Cardiac muscle cell (in vitro differentiated cells and primary cell): ENCODE measurements around the gene KDM2A. TPM values are rescaled to one million over a fixed set of nuclear protein-coding genes. Genes with fewer than 3 reads are reported as not detected.

Source experiments
- DNase-seq, 2 donors: peaks; one replicate each; pipeline versions ENCODE4 v3.0.0 to v3.0.0-alpha.2; 2010 to 2017; ENCODE audit warnings: low read depth in 1 of 2, low spot score in 1 of 2
- H3K27ac ChIP-seq: fragments of 200-600 bp; sonication (generic); 2 replicates; pipeline ENCODE4 v1.5.1; 2016
- H3K27me3 ChIP-seq: fragments of 200-600 bp; sonication (generic); 2 replicates; pipeline ENCODE4 v1.6.0; 2016; ENCODE audit warnings: control low read depth
- H3K36me3 ChIP-seq: fragments of 200-600 bp; sonication (generic); 2 replicates; pipeline ENCODE4 v1.5.1; 2016; ENCODE audit warnings: control low read depth
- H3K4me1 ChIP-seq: fragments of 200-600 bp; sonication (generic); 2 replicates; pipeline ENCODE4 v1.8.1; 2017; ENCODE audit warnings: low read depth, mild to moderate bottlenecking, mixed run types
- H3K4me3 ChIP-seq: fragments of 200-600 bp; sonication (generic); 2 replicates; pipeline ENCODE4 v1.5.1; 2016; ENCODE audit warnings: mild to moderate bottlenecking
- H3K9me3 ChIP-seq: fragments of 200-600 bp; sonication (generic); 2 replicates; pipeline ENCODE4 v1.5.1; 2017; ENCODE audit warnings: low read depth, mild to moderate bottlenecking, control low read depth
- CTCF ChIP-seq: IDR thresholded peaks from 2 replicates; pipeline ENCODE4 v1.5.1; 2012; ENCODE audit warnings: low read depth, mild to moderate bottlenecking, low read length
- polyA plus RNA-seq: library from polyadenylated mRNA; unstranded; fragments of >200 nt; fragmentation: Nextera tagmentation; extraction: Ambion mirVana; gene quantifications from 2 replicates; pipeline ENCODE4 v1.2.1, GENCODE V29; 2016
- total RNA-seq: library from RNA; depleted of rRNA; stranded (reverse); fragments of >200 nt; gene quantifications from 2 replicates; pipeline ENCODE4 v1.2.3, GENCODE V29; 2016

KDM2A gene
- total and polyA plus RNA-seq, 2 experiments from 2014 or later: 17.6 to 37.8 TPM

GRCh38 chr11:67079065-67079705, 39.9 kb upstream of the KDM2A start:
- no peak for DNase-seq
- Histone ChIP-seq H3K9me3 (no peaks in the 10 kb centered on the region), H3K27me3 (no peaks in the 10 kb centered on the region), H3K4me1 (no peaks in the 10 kb centered on the region), H3K4me3 (no peak overlapping the region), H3K36me3 (no peaks in the 10 kb centered on the region), H3K27ac (no peak overlapping the region)
- TF ChIP-seq CTCF: no peak

GRCh38 chr11:67082071-67082791, 36.8 kb upstream of the KDM2A start:
- peak; percentile 27 to 68 for DNase-seq
- H3K4me3 ChIP-seq: no peak overlapping the region
- H3K4me1 ChIP-seq: no peaks in the 10 kb centered on the region
- no peaks in the 10 kb centered on the region for H3K36me3 ChIP-seq
- H3K9me3 ChIP-seq: no peaks in the 10 kb centered on the region
- H3K27me3 ChIP-seq: no peaks in the 10 kb centered on the region
- no peak for TF ChIP-seq CTCF
- no peak overlapping the region for H3K27ac ChIP-seq

- TF ChIP-seq CTCF: no peak
- Histone ChIP-seq H3K4me1 (no peaks in the 10 kb centered on the region), H3K4me3 (no peak overlapping the region)
Observed at GRCh38 chr11:67083786-67084366, 35.2 kb upstream of the KDM2A start.

GRCh38 chr11:67085617-67086016, 33.4 kb upstream of the KDM2A start:
- Histone ChIP-seq H3K4me3 (no peak overlapping the region), H3K9me3 (no peaks in the 10 kb centered on the region), H3K27me3 (no peaks in the 10 kb centered on the region), H3K4me1 (no peaks in the 10 kb centered on the region), H3K27ac (no peak overlapping the region), H3K36me3 (no peaks in the 10 kb centered on the region)
- DNase-seq: no peak
- no peak for TF ChIP-seq CTCF

More at GRCh38 chr11:67083786-67084366, 35.2 kb upstream of the KDM2A start:
- no peaks in the 10 kb centered on the region for H3K9me3 ChIP-seq
- no peaks in the 10 kb centered on the region for H3K27me3 ChIP-seq
- no peaks in the 10 kb centered on the region for H3K36me3 ChIP-seq
- no peak overlapping the region for H3K27ac ChIP-seq
- DNase-seq: no peak

- DNase-seq: no peak
Observed at GRCh38 chr11:67090717-67091116, 28.3 kb upstream of the KDM2A start.

More at GRCh38 chr11:67090717-67091116, 28.3 kb upstream of the KDM2A start:
- H3K4me3 ChIP-seq: no peak overlapping the region
- H3K36me3 ChIP-seq: no peaks in the 10 kb centered on the region
- no peak overlapping the region for H3K27ac ChIP-seq
- H3K27me3 ChIP-seq: no peaks in the 10 kb centered on the region
- TF ChIP-seq CTCF: no peak
- no peaks in the 10 kb centered on the region for H3K4me1 ChIP-seq
- no peaks in the 10 kb centered on the region for H3K9me3 ChIP-seq
